ENCODE measurements around the gene MYRIP.

DNA sequence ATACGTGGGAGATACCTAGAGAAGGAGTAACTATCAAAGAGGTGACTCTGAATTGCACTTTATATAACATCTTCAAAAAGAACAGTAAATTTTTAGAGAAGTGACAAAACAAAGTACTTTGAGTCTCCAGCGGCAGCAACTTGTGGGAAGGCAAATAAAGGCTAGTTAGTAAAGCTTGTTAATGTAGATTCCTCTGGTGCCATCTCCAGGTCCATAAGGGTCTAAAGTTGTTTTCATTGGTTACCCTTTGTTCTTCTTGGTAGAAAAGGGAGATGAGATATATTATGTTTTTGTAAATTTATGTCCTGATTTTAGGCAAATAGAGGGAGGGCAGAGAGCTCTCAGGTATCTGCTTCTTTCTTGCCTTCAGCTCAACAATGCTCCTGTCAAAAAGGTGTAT lies 161.6 kb downstream of the MYRIP start:
- TF ChIP-seq, protein P1, sequence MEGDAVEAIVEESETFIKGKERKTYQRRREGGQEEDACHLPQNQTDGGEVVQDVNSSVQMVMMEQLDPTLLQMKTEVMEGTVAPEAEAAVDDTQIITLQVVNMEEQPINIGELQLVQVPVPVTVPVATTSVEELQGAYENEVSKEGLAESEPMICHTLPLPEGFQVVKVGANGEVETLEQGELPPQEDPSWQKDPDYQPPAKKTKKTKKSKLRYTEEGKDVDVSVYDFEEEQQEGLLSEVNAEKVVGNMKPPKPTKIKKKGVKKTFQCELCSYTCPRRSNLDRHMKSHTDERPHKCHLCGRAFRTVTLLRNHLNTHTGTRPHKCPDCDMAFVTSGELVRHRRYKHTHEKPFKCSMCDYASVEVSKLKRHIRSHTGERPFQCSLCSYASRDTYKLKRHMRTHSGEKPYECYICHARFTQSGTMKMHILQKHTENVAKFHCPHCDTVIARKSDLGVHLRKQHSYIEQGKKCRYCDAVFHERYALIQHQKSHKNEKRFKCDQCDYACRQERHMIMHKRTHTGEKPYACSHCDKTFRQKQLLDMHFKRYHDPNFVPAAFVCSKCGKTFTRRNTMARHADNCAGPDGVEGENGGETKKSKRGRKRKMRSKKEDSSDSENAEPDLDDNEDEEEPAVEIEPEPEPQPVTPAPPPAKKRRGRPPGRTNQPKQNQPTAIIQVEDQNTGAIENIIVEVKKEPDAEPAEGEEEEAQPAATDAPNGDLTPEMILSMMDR (conservative IDR thresholded peaks at IDR 0.05; ENCODE audit: low read depth, low read length) = no peak
- no peak for TF ChIP-seq EZH2 (IDR thresholded peaks at IDR 0.05; ENCODE audit: low read length, unreplicated experiment)
